ENCODE data around the gene PLSCR3.
A peak's percentile ranks its signal among the peaks of the same experiment; 100 is the strongest.

PLSCR3 gene

GRCh38 chr17:7426203-7426863 lies 32.0 kb upstream of the PLSCR3 start:
- DNase-seq = no peak

GRCh38 chr17:7425756-7426155 lies 31.4 kb upstream of the PLSCR3 start:
- no peak for DNase-seq

DNA sequence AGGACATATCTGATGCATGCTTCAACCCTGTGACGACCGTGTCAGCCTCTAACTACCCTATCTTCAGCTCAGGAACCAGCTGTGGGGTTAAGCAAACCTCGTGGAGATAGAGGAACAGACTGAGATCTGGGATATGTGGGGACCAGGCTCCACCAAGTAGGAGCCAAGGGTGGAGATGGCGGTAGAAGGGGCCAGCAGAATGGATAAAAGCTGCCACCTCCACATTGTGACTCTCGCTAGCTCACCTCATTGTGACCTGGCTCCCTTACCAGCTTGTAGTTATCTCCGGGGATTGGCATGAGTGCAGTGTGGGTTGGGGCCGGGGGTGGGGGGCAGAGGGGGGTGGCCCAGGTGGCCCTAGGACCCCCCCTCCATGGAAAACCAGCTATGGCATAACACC lies 31.0 kb upstream of the PLSCR3 start, which contains the start of gene SPEM2:
TSS of gene SPEM2 (plus strand) at position 301 of the 400 bp plus-strand sequence. CDS start at position 374, 73 bp downstream.
- no peak for DNase-seq

DNA sequence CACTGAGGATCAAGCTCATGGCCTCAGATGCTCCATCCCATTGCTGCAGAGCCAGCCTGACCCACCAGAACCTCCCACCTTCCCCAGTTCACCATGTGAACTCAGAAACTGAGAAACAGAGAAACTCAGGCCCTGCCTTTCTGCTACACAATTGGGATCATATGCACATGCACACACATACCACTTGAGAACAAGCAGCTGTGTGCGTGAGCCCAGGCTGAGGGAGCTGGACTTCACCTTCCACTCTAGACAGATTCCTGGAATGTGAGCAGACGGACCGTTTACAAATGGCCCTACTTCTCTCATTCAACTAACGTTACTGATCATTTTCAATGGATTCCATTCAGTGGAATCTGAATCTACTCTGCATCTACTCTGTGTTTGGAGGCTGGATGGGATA lies 29.4 kb upstream of the PLSCR3 start:
- DNase-seq = no peak

DNA sequence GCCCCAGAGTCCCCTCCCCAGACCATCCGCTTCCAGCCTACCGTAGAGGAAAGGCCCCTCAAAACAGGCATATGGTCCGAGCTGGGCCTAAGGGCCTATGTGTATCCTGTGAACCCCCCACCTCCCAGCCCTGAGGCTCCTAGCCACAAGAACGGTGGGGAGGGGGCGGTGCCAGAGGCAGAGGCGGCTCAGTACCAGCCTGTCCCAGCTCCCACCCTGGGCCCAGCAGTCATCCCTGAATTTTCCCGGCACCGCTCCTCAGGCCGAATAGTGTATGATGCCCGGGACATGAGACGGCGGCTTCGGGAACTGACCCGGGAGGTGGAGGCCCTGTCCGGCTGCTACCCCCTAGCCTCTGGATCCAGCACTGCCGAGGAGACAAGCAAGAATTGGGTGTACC lies 26.9 kb upstream of the PLSCR3 start:
- DNase-seq = no peak

GRCh38 chr17:7419819-7420610 lies 25.7 kb upstream of the PLSCR3 start, which contains the start of gene SPEM1:
Gene SPEM1 (plus strand): TSS chr17:7420324. CDS start chr17:7420385, 61 bp downstream.
- no peak for DNase-seq

DNA sequence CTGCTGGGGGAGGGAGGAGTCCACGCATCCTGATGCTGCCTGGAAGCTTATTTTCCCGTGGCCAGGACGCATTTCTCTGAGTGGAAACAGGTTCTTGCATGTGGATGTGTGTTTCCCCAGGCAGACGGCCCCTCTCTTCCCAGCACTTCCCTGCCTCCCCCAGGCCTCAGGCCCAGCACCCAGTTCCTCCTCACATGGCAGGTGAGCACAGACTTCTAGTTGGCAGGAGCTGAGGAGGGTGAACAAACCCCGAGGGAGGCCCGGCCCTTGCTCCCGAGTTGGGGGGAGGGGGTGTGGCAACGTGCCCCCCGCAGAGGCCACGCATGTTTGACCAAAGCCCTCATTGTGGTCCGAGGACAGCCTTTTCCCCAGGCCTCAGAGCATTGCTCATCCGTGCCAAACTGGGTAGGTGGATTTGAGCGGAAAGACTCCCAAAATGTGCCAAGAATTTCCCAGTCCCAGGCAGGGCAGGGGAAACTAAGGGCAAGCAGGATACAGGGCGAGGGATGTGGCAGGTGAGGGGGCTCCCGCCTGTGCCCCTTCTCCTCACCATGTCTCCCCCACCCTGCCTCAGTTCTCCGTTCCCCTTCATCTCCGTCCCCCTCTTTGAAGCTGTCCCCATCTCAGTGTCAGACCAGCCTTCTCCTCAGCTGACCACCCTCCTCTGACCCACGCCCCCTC lies 24.3 kb upstream of the PLSCR3 start:
- no peak for DNase-seq

DNA sequence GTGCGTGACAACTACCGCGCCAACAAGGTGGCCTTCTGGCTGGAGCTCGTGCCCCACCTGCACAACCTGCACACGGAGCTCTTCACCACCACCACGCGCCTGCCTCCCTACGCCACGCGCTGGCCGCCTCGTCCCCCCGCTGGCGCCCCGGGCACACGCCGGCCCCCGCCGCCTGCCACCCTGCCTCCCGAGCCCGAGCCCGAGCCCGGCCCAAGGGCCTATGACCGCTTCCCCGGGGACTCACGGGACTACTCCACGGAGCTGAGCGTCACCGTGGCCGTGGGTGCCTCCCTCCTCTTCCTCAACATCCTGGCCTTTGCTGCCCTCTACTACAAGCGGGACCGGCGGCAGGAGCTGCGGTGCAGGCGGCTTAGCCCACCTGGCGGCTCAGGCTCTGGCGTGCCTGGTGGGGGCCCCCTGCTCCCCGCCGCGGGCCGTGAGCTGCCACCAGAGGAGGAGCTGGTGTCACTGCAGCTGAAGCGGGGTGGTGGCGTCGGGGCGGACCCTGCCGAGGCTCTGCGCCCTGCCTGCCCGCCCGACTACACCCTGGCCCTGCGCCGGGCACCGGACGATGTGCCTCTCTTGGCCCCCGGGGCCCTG lies 22.8 kb upstream of the PLSCR3 start:
- DNase-seq = no peak

GRCh38 chr17:7416323-7416722 lies 22.0 kb upstream of the PLSCR3 start:
- DNase-seq = no peak

GRCh38 chr17:7415784-7416183 lies 21.5 kb upstream of the PLSCR3 start:
- no peak for DNase-seq

- DNase-seq = no peak
Observed at GRCh38 chr17:7414837-7415236, 20.5 kb upstream of the PLSCR3 start.

GRCh38 chr17:7413346-7413985 lies 19.1 kb upstream of the PLSCR3 start:
- DNase-seq = no peak

DNA sequence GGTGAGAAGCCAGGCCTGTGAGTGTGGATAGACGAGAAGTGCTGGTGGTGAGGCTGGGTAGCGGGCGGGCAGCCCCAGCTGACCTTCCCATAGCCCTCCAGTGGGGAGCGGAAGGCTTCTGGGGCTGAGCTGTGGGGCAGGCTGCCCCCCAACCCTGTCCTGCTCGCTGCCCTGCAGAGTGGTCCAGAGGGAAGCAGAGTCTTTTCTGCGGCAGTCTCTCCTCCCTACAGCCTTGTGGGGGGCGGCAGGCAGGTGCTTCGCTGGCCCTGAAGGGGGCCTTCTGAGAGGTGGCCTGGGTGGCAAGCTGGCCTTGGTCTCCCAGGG lies 17.1 kb upstream of the PLSCR3 start:
- DNase-seq = no peak

GRCh38 chr17:7410634-7411426 lies 16.5 kb upstream of the PLSCR3 start:
- DNase-seq = no peak

DNA sequence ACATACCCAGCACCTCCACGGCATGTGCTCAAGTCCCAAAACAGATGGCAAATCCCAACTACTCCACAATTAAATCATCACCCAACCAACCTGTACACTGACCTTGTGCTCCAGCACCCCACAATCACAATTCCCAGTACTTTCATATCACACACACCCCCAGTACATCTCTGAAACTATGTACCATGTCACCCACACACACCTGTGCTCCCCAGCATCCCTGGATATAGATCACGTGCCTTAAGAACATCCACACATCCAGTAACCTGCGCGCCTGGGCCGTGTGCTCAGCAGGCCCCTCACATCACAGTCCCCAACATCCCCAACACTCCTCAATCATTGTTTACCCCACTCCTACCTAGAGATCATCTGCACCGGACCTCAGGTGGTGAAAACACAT lies 15.4 kb upstream of the PLSCR3 start:
- no peak for DNase-seq

GRCh38 chr17:7408863-7409262 lies 14.5 kb upstream of the PLSCR3 start:
- DNase-seq = no peak

DNA sequence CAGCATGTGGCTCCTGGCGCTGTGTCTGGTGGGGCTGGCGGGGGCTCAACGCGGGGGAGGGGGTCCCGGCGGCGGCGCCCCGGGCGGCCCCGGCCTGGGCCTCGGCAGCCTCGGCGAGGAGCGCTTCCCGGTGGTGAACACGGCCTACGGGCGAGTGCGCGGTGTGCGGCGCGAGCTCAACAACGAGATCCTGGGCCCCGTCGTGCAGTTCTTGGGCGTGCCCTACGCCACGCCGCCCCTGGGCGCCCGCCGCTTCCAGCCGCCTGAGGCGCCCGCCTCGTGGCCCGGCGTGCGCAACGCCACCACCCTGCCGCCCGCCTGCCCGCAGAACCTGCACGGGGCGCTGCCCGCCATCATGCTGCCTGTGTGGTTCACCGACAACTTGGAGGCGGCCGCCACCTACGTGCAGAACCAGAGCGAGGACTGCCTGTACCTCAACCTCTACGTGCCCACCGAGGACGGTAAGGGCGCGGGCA lies 14.0 kb upstream of the PLSCR3 start:
- peak; percentile 32 for DNase-seq

DNA sequence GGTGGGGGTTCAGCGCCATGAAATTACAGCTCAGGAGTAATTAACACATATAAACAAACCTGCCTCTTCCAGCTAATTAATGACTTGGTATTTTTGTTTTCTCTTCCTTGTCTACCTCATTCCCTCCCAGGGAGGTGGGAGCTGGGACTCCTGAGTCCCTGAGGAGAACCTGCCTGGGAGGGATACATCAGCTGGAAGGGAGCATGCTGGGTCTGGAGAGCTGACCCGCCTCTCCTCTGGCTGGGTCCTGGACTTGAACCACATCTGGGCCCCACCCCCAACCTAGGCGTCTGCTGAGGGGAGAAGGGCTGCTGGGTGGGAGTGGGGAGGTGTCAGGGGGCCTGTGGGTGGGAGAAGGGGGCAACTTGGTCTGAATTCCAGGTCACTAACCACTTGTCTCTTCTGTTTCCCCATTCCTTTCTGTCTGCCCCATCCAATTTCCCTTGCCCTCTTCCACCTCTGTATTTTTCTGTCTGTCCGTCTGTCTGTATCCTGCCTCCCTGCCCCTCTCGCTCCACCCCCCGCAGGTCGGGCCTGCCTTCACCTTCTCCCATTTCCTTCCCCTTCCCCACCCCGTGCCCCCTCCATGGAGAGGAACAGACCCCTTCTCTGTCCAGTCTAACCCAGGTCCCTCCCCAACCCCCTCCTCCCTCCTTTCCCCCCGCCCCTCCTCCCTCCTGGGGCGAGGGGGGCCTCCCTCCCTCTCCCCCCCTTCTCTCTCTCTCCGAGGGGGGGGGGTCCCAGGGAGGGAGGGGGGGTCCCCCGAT lies 13.3 kb upstream of the PLSCR3 start, which contains the start of gene NLGN2:
TSS of gene NLGN2 (plus strand) at position 361 of the 767 bp plus-strand sequence. CDS start 411 bp downstream, outside the sequence.
- DNase-seq = no peak

DNA sequence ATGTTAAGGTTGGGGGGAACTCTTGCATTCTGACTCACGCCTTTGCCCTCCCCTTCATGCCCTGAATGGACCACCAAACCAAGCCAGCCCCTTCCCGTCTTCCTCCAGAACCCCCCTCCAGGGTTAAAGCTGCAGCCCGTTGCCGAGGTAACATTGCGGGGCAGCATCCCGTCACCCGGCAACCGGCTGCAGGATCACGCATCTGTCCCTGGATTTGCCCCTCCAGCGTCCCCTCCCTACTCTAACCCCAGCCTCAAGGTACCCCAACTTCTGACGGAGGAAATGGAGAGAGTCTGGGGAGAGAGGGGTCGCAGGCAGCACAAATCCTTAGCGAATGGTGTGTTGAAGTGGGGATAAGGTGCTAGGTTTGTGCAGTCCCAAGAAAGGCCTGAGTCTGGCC lies 12.8 kb upstream of the PLSCR3 start:
- no peak for DNase-seq

- DNase-seq = no peak
Observed at GRCh38 chr17:7406235-7406825, 12.0 kb upstream of the PLSCR3 start.

Data from activated naive CD4-positive, alpha-beta T cell treated with Interleukin-2 at 50 U/mL for 16 hours (primary cell).